HUDEP-2 (cell line): ENCODE results near the gene TMEM270.

Experiments used
- DNase-seq, 76 experiments: peaks; one replicate each; lab custom pipeline; 2025; ENCODE audit not compliant: unreplicated experiment in 76 of 76; lab: John Stamatoyannopoulos, UW

The TMEM270 gene

GRCh38 chr7:73901823-73902597 lies 41.1 kb downstream of the TMEM270 start:
- no peak for DNase-seq

- no peak for DNase-seq
Observed at GRCh38 chr7:73903321-73904218, 42.6 kb downstream of the TMEM270 start.

- DNase-seq: no peak
Observed at GRCh38 chr7:73904219-73905137, 43.5 kb downstream of the TMEM270 start.

- DNase-seq: no peak
Observed at GRCh38 chr7:73905360-73905759, 44.4 kb downstream of the TMEM270 start.

GRCh38 chr7:73906874-73907273 lies 45.9 kb downstream of the TMEM270 start:
- no peak for DNase-seq

- no peak for DNase-seq
Observed at GRCh38 chr7:73907554-73908122, 46.7 kb downstream of the TMEM270 start.

GRCh38 chr7:73908123-73908611 lies 47.2 kb downstream of the TMEM270 start:
- DNase-seq: no peak

GRCh38 chr7:73909051-73909941 lies 48.3 kb downstream of the TMEM270 start:
- DNase-seq: peak in 1 of 76 experiments; percentile 17

GRCh38 chr7:73909996-73910395 lies 49.0 kb downstream of the TMEM270 start:
- DNase-seq: no peak

GRCh38 chr7:73912223-73912622 lies 51.3 kb downstream of the TMEM270 start:
- DNase-seq: no peak
